HepG2 (cell line): ENCODE data around the gene TLK1. TPM values are rescaled to one million over a fixed set of nuclear protein-coding genes. Genes with fewer than 3 reads are reported as not detected.

ENCODE experiments used
- ATAC-seq: fragments of 200-7000 bp; cut with Tn5 transposase; 3 replicates; pipeline ENCODE4 v1.9.1; 2020; ENCODE audit warnings: mild to moderate bottlenecking, moderate library complexity
- BruUV-seq: library from RNA; stranded (reverse); fragments of 400-500 nt; replicated peaks from 2 replicates; lab custom pipeline; 2021; lab: Mats Ljungman, UMichigan
- CTCF ChIA-PET: fragments of 300-600 bp; formaldehyde crosslinking; extraction: SDS; loops from one replicate; lab custom pipeline; 2021; ENCODE audit warnings: low total read pairs, inconsistent platforms, low intra/inter-chr PET ratio; lab: Yijun Ruan, JAX
- POLR2A ChIA-PET: fragments of 350-600 bp; sonication (Branson Sonifier 250); formaldehyde crosslinking; loops from one replicate; lab custom pipeline; 2020; ENCODE audit warnings: antibody characterized with exemption, inconsistent platforms; lab: Yijun Ruan, JAX
- DNase-seq: peaks from one replicate; pipeline ENCODE4 v3.0.0-alpha.2; 2015; ENCODE audit warnings: low spot score
- FAIRE-seq: peaks from 3 replicates; lab custom pipeline; 2011; peaks lifted over from hg19 to GRCh38; lab: Jason Lieb, UNC
- H2AFZ ChIP-seq: one replicate; pipeline ENCODE4 v1.6.1; 2011; ENCODE audit warnings: low read length, inconsistent platforms
- H3K27ac ChIP-seq: fragments of 300-600 bp; 3 replicates; pipeline ENCODE4 v1.8.0; 2011; ENCODE audit warnings: mixed run types, mild to moderate bottlenecking, mixed read lengths, low read length, inconsistent platforms; ENCODE audit not compliant: insufficient read depth; ENCODE audit errors: extremely low read length
- H3K27me3 ChIP-seq, 2 experiments: fragments of 200-600 bp in 1 of 2; 2 replicates in 1 of 2; 3 replicates in 1 of 2; pipeline versions ENCODE4 v1.6.0 to v1.8.0; 2011; ENCODE audit warnings: low read length in 2 of 2, mild to moderate bottlenecking in 2 of 2, moderate library complexity in 2 of 2, inconsistent platforms in 1 of 2; ENCODE audit not compliant: insufficient read depth in 2 of 2, control insufficient read depth in 1 of 2
- H3K36me3 ChIP-seq, 2 experiments: fragments of 200-600 bp in 1 of 2; replicated peaks in 1 of 2; 2 replicates in 1 of 2; 3 replicates in 1 of 2; pipeline versions ENCODE4 v1.5.1 to v1.8.0; 2011; ENCODE audit warnings: low read length in 2 of 2, inconsistent platforms in 1 of 2; ENCODE audit not compliant: insufficient read depth in 2 of 2, control insufficient read depth in 1 of 2
- H3K4me1 ChIP-seq: 2 replicates; pipeline ENCODE4 v1.5.1; 2012; ENCODE audit warnings: low read length, inconsistent platforms; ENCODE audit not compliant: insufficient read depth
- H3K4me2 ChIP-seq: 2 replicates; pipeline ENCODE4 v1.6.0; 2011; ENCODE audit warnings: low read depth, low read length, inconsistent platforms
- H3K4me3 ChIP-seq, 3 experiments: fragments of 200-600 bp in 1 of 3; sonication (generic), shearing (Covaris generic) in 1 of 3; replicated peaks in 1 of 3; 2 replicates each; pipeline ENCODE4 v1.5.1; 2011 to 2016; ENCODE audit warnings: low read length in 3 of 3, inconsistent platforms in 2 of 3, low read depth in 2 of 3, mild to moderate bottlenecking in 2 of 3, control low read depth in 1 of 3, mixed read lengths in 1 of 3; ENCODE audit not compliant: insufficient read depth in 1 of 3
- H3K79me2 ChIP-seq: one replicate; pipeline ENCODE4 v1.6.1; 2011; ENCODE audit warnings: low read length, inconsistent platforms; ENCODE audit not compliant: insufficient read depth
- H3K9ac ChIP-seq: 2 replicates; pipeline ENCODE4 v1.6.0; 2011; ENCODE audit warnings: mild to moderate bottlenecking, low read depth, low read length, inconsistent platforms; ENCODE audit not compliant: insufficient read depth
- H3K9me3 ChIP-seq: 2 replicates; pipeline ENCODE4 v1.5.1; 2012; ENCODE audit warnings: mild to moderate bottlenecking, low read length
- H4K20me1 ChIP-seq: 2 replicates; pipeline ENCODE4 v1.6.0; 2011; ENCODE audit warnings: inconsistent platforms, mild to moderate bottlenecking, low read length, moderate library complexity; ENCODE audit not compliant: insufficient read depth
- FOXO1 ChIP-seq: sonication (generic); formaldehyde crosslinking; IDR thresholded peaks from 2 replicates; pipeline ENCODE4 v1.4.0; 2020; ENCODE audit warnings: missing genetic modification reagents
- GATA4 ChIP-seq: sonication (generic); IDR thresholded peaks from 2 replicates; pipeline ENCODE4 v1.6.1; 2016; ENCODE audit warnings: antibody characterized with exemption, low read depth, borderline replicate concordance
- SAFB2 ChIP-seq: sonication (generic); formaldehyde crosslinking; IDR thresholded peaks from 2 replicates; pipeline ENCODE4 v1.5.1; 2020; ENCODE audit warnings: missing genetic modification reagents, low read depth, mild to moderate bottlenecking, borderline replicate concordance
- SIX4 ChIP-seq: sonication (generic); formaldehyde crosslinking; IDR thresholded peaks from 2 replicates; pipeline ENCODE4 v1.4.0; 2020; ENCODE audit warnings: missing genetic modification reagents
- TMF1 ChIP-seq: sonication (generic); formaldehyde crosslinking; IDR thresholded peaks from 2 replicates; pipeline ENCODE4 v1.8.1; 2022; ENCODE audit warnings: low read depth, missing genetic modification reagents
- ZNF121 ChIP-seq: sonication (generic); formaldehyde crosslinking; IDR thresholded peaks from 2 replicates; pipeline ENCODE4 v1.5.0; 2020; ENCODE audit warnings: mild to moderate bottlenecking, missing genetic modification reagents
- ZNF33A ChIP-seq: sonication (generic); formaldehyde crosslinking; IDR thresholded peaks from 2 replicates; pipeline ENCODE4 v1.5.1; 2020; ENCODE audit warnings: missing genetic modification reagents, mild to moderate bottlenecking, moderate library complexity, borderline replicate concordance
- ZZZ3 ChIP-seq: sonication (generic); formaldehyde crosslinking; IDR thresholded peaks from 2 replicates; pipeline ENCODE4 v1.4.0; 2020; ENCODE audit warnings: missing genetic modification reagents, mild to moderate bottlenecking, borderline replicate concordance
- whole genome bisulfite sequencing: methylation state at CpG from one replicate; pipeline ENCODE4 v1.1.6; 2017; ENCODE audit warnings: low lambda C conversion rate; 5-methylcytosine and 5-hydroxymethylcytosine counted together
- in situ Hi-C: cut with HindIII; loops from 2 replicates; pipeline ENCODE4 v1.10.0; 2017; ENCODE audit warnings: low pct_unique_long_range_greater_than_20kb; ENCODE audit not compliant: extremely low pct_ligation_motif_present
- intact Hi-C: fragments of 100-400 bp; cut with micrococcal nuclease; formaldehyde crosslinking; loops from one replicate; pipeline ENCODE4 v1.10.0; 2022; ENCODE audit not compliant: unreplicated experiment
- polyA plus RNA-seq, 8 experiments: library from polyadenylated mRNA; depleted of rRNA in 3 of 8; stranded (reverse) in 7 of 8; unstranded in 1 of 8; fragments of >200 nt; fragmentation: Illumina TruSeq in 4 of 8; extraction: Trizol in 4 of 8; gene quantifications; 2 replicates each; pipeline versions ENCODE4 v1.2.1 to v1.2.3, GENCODE V29; 2011 to 2016; ENCODE audit warnings: low read depth in 4 of 8, missing spikeins in 1 of 8, mixed read lengths in 1 of 8; ENCODE audit not compliant: insufficient read depth in 1 of 8
- total RNA-seq, 5 experiments: library from RNA; depleted of rRNA; stranded (reverse); fragments of >200 nt; fragmentation: Illumina TruSeq; extraction: Trizol; gene quantifications; 2 replicates each; pipeline ENCODE4 v1.2.3, GENCODE V29; 2016; ENCODE audit warnings: low read depth in 1 of 5
- TF ChIP-seq, protein P1 (sequence below): sonication (generic); formaldehyde crosslinking; conservative IDR thresholded peaks from 2 replicates; pipeline ENCODE4 v1.5.0; 2020; ENCODE audit warnings: missing genetic modification reagents

TLK1 gene
- total and polyA plus RNA-seq, 2 of the 13 experiments (the other 11 are each of a cell fraction or from before 2014, with no cell fraction given), result 16.8 to 28.7 TPM

DNA sequence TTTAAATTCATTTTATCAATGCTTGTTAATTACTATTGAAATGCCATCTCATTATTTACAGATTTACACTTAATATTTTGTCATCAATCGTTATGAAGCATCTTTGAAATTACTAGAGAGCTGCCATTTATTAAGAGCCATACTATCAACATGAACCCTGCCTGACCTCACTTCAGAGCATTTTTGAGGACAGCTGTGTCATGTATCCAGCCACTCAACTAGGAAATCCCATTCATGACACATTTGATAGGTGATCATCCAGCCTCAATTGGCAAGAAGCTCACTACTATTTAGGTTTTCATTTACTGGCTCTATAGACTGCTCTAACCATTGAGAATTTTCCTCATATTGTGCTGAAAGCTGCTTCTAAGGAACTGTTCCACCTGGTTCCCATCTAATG lies 40.6 kb upstream of the TLK1 start (continued):
- TF ChIP-seq ZNF33A (CRISPR knock-in tag), result no peak
- no peak for TF ChIP-seq GATA4

DNA sequence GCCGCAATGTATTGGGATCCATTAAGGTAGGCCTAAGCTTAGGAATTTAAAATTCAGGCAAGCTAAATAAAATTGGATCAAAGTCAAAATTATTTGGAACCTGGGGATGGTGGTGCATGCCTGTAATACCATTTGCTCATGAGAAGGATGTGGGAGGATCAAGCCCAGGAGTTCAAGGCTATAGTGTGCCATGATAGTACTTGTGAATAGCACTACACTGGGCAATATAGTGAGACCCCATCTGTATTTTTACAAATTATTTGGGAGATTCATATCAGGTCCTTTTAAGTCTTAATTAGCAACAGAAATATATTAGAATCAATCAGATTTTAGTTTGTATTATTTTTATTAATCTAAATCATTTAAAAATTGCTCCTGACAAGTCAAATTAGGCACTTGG lies 39.8 kb upstream of the TLK1 start:
- Histone ChIP-seq H3K36me3 (no peaks in the 10 kb centered on the region), H3K4me3 (no peak overlapping the region), H3K27ac (no peak overlapping the region), H3K79me2 (no peaks in the 10 kb centered on the region), H3K4me2 (no peak overlapping the region), H2AFZ (no peak overlapping the region), H4K20me1 (no peaks in the 10 kb centered on the region), H3K4me1 (no peaks in the 10 kb centered on the region), H3K9me3 (no peaks in the 10 kb centered on the region), H3K27me3 (no peaks in the 10 kb centered on the region), H3K9ac (no peak overlapping the region)
- DNase-seq, result no peak
- TF ChIP-seq ZNF121 (CRISPR knock-in tag) (peak; percentile 23; the same call in 1 of the 2 replicates), ZZZ3 (CRISPR knock-in tag) (no peak), SIX4 (CRISPR knock-in tag) (no peak), SAFB2 (CRISPR knock-in tag) (no peak), TMF1 (CRISPR knock-in tag) (no peak), FOXO1 (CRISPR knock-in tag) (no peak)
- TF ChIP-seq, protein P1, sequence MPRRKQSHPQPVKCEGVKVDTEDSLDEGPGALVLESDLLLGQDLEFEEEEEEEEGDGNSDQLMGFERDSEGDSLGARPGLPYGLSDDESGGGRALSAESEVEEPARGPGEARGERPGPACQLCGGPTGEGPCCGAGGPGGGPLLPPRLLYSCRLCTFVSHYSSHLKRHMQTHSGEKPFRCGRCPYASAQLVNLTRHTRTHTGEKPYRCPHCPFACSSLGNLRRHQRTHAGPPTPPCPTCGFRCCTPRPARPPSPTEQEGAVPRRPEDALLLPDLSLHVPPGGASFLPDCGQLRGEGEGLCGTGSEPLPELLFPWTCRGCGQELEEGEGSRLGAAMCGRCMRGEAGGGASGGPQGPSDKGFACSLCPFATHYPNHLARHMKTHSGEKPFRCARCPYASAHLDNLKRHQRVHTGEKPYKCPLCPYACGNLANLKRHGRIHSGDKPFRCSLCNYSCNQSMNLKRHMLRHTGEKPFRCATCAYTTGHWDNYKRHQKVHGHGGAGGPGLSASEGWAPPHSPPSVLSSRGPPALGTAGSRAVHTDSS, result no peak
- ChIA-PET CTCF (no interaction called here), POLR2A (no interaction called here)
- BruUV-seq, result no TSS peak
- WGBS, result 95% methylated on average over 1 of the region's 1 CpG
- ATAC-seq, result no peak
- FAIRE-seq, result no peak
- intact Hi-C loops, result no loop called here
- in situ Hi-C loops, result no loop called here
